ENCODE measurements around the gene GPNMB.

GRCh38 chr7:23290993-23291392 is 44.4 kb downstream of the GPNMB start:
- TF ChIP-seq CTCF (conservative IDR thresholded peaks at IDR 0.05) (no peak), ZFX (IDR thresholded peaks at IDR 0.05) (no peak)
